GM18499 (cell line): Measurements from ENCODE around the gene KIF21A.

Source experiments
- ATAC-seq: cut with Tn5 transposase; IDR thresholded peaks from one replicate; pipeline ENCODE4 v1.9.1; 2021; ENCODE audit warnings: moderate number of reproducible peaks; ENCODE audit not compliant: insufficient read depth, unreplicated experiment

Gene KIF21A

DNA sequence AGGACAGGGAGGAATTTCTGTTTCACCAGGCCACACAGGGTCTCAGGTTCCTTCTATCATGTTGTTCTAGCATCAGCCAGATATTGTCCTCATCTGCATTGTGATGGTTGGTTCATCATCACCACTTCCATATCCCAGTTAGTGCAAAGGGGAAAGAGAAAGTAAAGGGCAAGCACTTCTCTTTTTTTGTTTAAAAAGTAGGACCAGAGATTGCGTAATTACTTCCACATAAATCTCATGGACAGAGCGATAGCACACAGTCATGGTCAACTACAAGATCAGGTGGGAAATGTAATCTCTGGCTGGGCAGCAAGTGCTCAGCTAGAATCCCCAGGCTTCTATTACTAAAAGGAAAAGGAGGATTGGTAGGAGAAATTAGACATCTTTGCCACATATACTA lies 155.1 kb downstream of the KIF21A start:
- ATAC-seq: no peak

DNA sequence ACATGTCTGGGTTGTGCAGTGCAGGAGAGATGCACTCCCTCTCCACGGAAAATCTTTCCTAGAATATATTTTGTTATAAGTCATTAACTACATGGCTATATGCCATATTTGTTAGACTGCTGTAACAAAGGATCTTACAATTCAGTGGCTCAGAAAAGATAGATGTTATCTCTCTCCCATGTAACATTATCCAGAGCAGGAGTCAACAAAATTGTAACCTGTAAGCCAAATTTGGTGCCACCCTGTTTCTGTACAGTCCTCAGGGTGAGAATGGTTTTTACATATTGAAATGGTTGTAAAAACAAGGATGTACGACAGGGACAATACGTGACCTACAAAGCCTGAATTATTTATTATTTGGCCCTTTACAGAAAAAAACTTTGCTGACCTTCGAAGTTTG lies 155.5 kb downstream of the KIF21A start:
- ATAC-seq: no peak

DNA sequence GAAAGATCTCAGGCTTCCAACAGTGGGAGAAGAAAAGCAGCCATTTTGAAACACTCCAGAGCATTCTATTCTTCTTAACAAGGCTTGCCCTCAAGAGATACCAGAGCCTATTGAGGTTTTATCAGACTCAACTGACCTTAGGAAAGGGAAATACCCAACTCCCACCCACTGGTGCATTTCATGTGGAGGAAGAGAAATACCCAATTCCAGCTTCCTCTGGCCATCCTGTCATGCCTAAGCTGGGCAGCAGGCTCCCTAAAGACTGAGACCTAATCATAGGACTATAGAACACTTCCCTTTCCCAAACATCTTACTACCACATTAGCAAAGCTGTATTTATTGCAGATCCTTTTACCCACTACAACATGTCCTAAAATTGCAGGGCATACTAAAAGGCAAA lies 164.5 kb downstream of the KIF21A start:
- ATAC-seq: no peak

DNA sequence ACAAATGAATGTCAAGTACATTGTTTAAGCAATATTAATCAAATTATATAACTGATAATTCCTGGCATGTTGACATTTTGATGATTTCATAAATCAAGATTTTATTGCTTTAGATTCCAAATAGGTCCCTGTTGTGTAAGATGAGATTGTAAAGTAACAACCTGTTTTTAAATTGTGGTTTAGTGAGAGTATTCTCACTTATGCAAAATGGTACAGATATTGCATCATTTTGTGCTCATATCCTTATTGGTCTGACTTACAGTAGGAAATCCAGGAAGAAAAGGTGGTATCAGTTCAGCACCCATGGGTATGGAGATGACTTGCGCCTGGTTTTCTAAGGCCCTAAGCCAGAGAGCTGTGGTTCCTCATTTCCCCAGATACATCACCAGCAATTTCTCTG lies 165.5 kb downstream of the KIF21A start:
- peak; percentile 47 for ATAC-seq

DNA sequence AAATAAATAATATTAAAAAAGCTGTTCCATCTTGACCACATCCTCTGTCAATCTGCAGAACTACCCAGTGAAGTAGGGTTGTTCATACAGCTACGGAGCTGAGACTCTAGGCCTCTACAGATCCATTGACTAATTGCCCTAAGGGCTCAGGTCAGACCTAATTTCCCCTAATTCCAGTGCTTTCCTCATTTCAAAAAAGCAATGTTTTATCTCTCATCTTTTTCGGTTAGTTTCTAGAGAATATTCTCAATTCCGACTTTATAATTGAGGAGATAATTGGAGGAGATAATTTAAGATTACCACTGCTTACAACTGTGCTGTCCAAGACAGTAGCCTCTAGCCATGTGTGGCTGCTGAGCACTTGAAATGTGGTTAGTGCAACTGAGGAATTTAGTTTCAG lies 167.1 kb downstream of the KIF21A start:
- ATAC-seq: no peak

DNA sequence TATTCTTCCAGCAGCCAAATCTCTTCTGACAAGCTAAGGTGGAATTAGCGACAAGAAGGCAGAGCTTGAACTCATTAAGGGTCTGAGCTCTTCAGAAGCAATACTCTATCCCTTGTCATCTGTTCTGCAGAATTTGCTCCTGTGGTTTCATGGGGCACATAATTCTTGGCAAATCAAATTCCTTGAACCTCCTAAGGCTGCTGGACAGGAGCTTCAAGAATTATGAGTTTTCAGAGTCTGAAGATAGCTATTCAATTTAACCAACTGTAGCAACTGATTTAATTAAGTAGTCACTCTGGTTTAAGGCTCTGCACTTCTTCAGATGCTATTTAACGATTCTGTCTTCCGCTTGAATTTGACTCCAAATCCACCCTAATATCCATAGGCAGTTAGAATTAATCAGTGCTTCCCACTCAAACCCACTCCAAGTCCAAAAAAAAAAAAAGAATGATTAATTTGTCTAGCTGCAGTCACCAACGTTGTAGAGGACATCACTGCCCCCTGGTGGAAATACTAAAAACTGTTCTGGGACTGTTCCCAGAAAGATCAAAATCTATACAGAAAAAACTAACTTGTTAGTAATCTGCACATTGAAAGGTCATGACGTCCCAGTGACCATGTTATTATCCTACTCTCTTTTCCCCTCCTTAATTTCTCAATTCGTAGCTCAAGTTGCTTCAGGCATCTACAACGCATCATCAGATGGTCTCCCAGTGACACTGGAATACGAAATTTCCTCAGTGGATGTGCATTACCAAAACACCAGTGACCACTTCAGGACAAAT lies 169.9 kb downstream of the KIF21A start:
- no peak for ATAC-seq

DNA sequence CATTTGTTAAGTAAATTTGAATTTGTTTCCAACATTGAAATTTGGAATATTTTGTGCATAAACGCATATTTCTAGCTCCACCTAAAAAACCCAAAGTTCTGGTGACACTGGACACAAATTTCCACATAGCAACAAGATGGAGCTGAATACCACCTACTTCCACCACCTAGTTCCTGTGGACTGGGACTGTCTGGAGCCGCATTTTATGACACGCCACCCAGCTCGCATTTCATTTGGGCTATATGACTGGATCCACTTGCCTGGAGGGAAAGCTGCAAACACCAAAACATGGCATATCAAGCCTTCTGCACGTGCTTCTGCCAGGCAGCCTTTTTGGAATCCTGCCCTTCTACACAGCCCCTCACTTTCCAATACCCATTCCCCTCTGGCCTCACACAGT lies 173.4 kb downstream of the KIF21A start:
- no peak for ATAC-seq

DNA sequence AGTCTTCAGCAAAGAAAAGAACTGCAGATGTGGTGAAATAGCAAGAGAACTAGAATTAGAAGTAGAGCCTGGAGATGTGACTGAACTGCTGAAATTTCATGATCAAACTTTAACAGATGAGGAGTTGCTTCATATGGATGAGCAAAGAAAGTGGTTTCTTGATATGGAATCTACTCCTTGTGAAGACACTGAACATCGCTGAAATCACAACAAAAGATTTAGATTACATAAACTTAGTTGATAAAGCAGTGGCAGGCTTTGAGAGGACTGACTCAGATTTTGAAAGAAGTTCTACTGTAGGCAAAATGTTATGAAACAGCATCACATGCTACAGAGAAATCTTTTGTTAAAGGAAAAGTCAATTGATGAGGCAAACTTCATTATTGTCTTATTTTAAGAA lies 175.0 kb downstream of the KIF21A start:
- no peak for ATAC-seq

DNA sequence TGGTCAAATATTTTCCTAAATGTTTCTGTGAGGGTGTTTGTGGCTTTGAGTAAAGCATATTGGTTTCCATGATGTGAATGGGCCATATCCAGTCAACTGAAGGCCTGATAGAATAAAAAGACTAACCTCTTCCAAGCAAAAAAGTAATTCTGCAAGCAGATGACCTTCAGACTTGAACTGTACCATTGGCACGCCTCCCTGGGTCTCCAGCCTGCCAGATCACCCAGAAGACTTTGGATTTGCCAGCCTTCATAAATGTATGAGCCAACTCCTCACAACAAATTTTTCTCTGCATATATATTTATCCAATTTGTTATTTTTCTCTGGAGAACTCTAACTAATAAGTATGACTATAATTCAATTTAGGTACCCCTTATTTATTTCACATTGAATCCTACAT lies 190.3 kb downstream of the KIF21A start:
- no peak for ATAC-seq
